Midbrain (tissue), 1 donor: ENCODE measurements around the gene GRIA3.

Source experiments
- DNase-seq: peaks from one replicate; lab custom pipeline; 2025; lab: John Stamatoyannopoulos, UW

Gene GRIA3

GRCh38 chrX:123193101-123193500 is 9.0 kb downstream of the GRIA3 start:
- no peak for DNase-seq

GRCh38 chrX:123199338-123199737 is 15.3 kb downstream of the GRIA3 start:
- DNase-seq, result no peak

DNA sequence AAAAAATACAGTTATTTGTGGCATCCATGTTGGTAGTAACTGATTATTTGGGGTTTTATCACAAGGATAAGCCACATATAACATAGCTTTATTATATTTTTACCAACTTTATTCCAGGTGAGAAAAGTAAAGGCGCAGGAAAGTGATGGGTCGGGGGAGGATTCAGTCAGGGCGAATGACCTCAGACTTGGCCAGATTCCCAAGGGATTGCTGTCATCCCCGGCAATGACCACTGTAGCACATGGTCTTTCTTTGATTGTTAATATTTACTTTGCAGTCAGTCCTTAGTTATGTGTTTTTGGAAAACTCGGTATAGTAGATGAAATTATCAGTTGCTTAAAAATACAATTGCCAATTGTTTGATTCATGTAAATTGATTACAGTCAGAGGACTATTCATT is 17.6 kb downstream of the GRIA3 start:
- no peak for DNase-seq

GRCh38 chrX:123202523-123202922 is 18.4 kb downstream of the GRIA3 start:
- DNase-seq, result no peak

- no peak for DNase-seq
Measured at GRCh38 chrX:123203772-123204171, 19.7 kb downstream of the GRIA3 start.

- DNase-seq, result no peak
Measured at GRCh38 chrX:123206176-123206575, 22.1 kb downstream of the GRIA3 start.

- DNase-seq, result no peak
Measured at GRCh38 chrX:123210252-123210651, 26.2 kb downstream of the GRIA3 start.

DNA sequence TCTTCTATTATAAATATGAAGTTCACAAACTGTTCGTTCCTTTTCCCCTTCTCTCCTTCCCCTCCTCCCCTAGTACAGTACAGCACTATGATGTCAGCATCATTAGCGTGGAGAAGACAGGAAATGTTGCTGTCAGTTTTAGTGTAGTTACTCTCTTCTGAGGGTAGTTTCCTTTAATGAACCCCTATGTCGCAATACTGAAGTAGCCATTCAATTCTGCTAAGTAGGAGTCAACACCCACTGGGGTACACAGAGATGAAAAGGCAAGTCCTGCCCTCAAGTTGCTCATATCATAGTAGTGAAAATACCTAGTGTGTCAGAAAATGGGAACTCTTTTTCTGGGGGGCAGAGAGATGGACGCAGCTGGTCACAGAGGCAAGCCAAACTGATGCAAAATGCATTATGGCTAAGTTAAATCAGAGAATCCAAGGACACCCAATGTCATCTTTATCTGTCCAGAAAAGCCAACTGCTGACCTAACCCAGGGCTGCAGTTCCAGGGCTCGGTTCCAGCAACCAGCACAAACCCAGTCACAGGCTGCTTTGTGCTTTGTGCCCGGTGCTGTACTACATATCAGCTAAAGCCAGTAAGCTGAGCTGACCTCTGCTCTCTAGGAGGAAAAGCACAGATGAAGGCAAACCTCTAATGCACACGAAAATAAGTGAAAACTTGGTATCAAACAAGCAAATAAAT is 31.5 kb downstream of the GRIA3 start:
- DNase-seq, result peak; percentile 44

- DNase-seq, result no peak
Measured at GRCh38 chrX:123217077-123217476, 33.0 kb downstream of the GRIA3 start.

- no peak for DNase-seq
Measured at GRCh38 chrX:123217728-123218127, 33.6 kb downstream of the GRIA3 start.

DNA sequence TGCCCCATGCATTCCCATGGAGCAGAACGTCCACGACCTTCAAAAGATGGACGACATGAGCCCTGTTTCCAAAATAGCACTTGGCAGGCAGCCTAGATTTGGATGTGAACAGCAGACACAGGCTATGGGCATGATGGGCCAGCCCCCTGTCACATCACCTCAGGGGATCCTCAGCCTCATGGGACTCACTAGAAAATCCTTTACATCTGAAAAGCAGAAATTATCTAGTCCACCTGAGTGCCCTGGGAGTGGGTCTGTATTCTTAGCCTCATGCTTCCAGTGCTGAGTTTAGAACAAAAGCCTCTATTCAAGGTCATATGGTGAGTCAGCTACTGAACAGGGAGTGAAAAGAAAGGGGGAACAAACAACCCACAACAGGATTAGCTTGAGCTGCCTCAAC is 35.8 kb downstream of the GRIA3 start:
- peak; percentile 24 for DNase-seq

GRCh38 chrX:123222920-123223319 is 38.8 kb downstream of the GRIA3 start:
- no peak for DNase-seq

DNA sequence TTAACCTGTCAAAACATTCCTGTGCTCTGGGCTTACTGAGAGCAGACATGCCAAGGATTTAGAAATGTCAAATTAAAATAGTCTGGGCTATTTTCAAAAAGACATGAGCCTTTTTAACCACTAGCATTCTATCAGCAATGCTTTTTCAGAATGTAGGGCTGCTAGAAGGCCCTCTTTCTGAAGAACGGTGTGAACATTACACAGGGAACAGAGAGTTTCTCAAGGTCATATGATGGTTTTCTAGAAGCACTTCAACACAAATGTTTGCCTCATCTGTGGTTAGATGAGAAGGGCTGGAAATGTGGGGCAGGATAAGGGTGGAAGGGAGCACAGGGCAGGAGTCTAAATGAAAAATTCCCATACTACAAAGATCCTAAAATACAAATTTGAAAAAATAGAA is 39.3 kb downstream of the GRIA3 start:
- no peak for DNase-seq

- DNase-seq, result no peak
Measured at GRCh38 chrX:123223859-123224258, 39.8 kb downstream of the GRIA3 start.

DNA sequence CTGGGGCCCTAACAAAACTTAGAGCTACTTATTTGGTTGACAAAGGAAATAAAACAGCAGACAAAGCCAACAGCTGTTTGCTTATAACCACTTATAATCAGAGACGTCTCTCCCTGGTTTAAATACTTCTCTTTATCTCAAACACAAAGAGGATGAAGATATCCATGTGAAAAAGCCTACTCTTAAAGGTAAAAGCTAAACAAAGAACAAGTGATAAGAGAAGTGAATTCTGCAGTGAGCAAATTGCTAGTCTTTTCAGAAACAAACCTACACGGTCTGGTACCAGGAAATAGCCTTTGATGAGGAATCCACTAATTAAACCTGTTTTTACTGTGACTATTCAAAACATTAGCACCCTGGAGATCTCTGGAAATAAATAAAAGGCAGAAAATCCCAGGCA is 46.7 kb downstream of the GRIA3 start:
- DNase-seq, result no peak

- DNase-seq, result no peak
Measured at GRCh38 chrX:123236859-123237258, 52.8 kb downstream of the GRIA3 start.

GRCh38 chrX:123237271-123237670 is 53.2 kb downstream of the GRIA3 start:
- DNase-seq, result no peak

- DNase-seq, result no peak
Measured at GRCh38 chrX:123254457-123254856, 70.4 kb downstream of the GRIA3 start.

DNA sequence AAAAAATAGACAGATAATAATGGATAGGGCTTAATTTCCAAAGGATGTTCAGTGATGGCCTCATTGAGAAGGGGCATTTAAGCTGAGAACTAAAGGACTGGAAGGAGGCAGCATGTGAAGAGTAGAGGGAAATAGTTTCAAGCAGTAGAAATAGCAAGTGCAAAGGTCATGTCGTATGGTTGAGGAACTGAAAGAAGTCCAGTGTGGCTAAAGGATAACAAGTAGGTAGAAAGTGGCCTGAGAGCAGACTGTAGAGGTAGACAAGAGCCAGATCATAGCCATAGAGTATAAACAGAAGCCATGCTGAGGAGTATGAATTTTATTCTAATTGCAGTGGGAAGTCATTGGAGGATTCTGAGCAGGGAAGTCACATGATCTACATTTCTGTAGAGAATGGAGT is 72.3 kb downstream of the GRIA3 start:
- no peak for DNase-seq

- no peak for DNase-seq
Measured at GRCh38 chrX:123260920-123261418, 76.9 kb downstream of the GRIA3 start.

GRCh38 chrX:123263270-123263669 is 79.2 kb downstream of the GRIA3 start:
- no peak for DNase-seq

DNA sequence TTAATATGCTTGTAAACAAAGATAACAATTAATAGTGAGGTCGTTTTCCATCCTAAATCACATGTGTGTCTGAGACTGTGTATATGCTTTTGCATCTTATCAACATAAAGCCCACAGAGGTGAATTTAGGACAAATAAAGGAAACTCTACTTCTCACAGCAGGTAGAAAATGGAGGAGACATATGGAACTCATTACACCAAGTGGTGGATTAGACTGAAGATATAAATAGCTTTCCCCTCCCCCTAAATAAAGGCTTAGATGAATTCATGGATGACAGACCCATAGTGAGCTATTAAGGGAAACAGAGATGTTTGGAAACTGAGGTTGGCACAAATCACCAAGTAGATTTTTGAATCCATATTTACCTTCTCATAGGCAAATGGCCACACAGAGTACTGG is 79.7 kb downstream of the GRIA3 start:
- no peak for DNase-seq

DNA sequence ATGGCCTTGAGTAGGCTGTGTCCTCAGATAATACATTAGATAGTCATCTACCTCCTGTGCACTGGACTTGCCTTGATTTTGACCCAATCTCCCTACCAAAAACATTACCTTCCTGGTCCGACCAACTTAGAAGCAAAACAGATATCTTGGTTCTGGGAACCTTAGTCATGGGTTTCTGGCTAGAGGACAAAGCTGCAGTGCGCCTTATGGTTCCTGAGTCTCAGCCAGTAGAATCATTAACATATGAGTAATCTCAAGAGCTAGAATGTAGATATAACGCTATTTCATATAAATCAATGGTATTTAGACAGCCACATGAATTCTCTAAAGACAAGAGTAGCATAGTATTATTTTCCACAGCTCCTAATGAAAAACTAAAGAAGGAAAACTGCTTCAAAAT is 83.1 kb downstream of the GRIA3 start:
- DNase-seq, result no peak

GRCh38 chrX:123271902-123272301 is 87.8 kb downstream of the GRIA3 start:
- DNase-seq, result no peak
